ENCODE data around the gene ITGB8.

DNA sequence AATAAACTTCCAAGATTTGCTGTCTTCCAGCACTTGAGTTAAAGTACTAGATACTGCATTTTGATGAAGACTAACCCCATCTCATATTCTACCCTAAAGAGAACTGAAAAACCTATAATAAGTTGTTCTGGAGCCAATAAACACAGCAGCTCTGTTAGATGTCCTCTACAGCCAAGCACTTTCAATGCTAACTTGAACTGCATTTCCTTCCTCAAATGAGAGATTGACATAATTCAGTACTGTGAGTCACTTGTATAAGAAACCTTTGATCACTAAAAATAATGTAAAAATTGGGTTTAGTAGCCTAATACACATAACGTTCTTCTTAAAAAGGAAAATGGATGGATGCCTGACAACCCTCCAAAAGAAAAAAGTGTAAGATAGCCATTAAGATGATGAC, 81.3 kb downstream of the ITGB8 start:
- TF ChIP-seq, protein P1, sequence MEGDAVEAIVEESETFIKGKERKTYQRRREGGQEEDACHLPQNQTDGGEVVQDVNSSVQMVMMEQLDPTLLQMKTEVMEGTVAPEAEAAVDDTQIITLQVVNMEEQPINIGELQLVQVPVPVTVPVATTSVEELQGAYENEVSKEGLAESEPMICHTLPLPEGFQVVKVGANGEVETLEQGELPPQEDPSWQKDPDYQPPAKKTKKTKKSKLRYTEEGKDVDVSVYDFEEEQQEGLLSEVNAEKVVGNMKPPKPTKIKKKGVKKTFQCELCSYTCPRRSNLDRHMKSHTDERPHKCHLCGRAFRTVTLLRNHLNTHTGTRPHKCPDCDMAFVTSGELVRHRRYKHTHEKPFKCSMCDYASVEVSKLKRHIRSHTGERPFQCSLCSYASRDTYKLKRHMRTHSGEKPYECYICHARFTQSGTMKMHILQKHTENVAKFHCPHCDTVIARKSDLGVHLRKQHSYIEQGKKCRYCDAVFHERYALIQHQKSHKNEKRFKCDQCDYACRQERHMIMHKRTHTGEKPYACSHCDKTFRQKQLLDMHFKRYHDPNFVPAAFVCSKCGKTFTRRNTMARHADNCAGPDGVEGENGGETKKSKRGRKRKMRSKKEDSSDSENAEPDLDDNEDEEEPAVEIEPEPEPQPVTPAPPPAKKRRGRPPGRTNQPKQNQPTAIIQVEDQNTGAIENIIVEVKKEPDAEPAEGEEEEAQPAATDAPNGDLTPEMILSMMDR (IDR thresholded peaks at IDR 0.05; ENCODE audit: poor library complexity, severe bottlenecking), result no peak
- no peak for TF ChIP-seq POLR2AphosphoS5 (IDR thresholded peaks at IDR 0.05)
- TF ChIP-seq EZH2 (IDR thresholded peaks at IDR 0.05; ENCODE audit: borderline replicate concordance, insufficient read depth, low read length, poor library complexity, severe bottlenecking), result no peak
- TF ChIP-seq, protein P2, sequence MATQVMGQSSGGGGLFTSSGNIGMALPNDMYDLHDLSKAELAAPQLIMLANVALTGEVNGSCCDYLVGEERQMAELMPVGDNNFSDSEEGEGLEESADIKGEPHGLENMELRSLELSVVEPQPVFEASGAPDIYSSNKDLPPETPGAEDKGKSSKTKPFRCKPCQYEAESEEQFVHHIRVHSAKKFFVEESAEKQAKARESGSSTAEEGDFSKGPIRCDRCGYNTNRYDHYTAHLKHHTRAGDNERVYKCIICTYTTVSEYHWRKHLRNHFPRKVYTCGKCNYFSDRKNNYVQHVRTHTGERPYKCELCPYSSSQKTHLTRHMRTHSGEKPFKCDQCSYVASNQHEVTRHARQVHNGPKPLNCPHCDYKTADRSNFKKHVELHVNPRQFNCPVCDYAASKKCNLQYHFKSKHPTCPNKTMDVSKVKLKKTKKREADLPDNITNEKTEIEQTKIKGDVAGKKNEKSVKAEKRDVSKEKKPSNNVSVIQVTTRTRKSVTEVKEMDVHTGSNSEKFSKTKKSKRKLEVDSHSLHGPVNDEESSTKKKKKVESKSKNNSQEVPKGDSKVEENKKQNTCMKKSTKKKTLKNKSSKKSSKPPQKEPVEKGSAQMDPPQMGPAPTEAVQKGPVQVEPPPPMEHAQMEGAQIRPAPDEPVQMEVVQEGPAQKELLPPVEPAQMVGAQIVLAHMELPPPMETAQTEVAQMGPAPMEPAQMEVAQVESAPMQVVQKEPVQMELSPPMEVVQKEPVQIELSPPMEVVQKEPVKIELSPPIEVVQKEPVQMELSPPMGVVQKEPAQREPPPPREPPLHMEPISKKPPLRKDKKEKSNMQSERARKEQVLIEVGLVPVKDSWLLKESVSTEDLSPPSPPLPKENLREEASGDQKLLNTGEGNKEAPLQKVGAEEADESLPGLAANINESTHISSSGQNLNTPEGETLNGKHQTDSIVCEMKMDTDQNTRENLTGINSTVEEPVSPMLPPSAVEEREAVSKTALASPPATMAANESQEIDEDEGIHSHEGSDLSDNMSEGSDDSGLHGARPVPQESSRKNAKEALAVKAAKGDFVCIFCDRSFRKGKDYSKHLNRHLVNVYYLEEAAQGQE (IDR thresholded peaks at IDR 0.05; ENCODE audit: borderline replicate concordance), result no peak
- TF ChIP-seq EP300 (conservative IDR thresholded peaks at IDR 0.05; ENCODE audit: poor library complexity, severe bottlenecking), result no peak
- TF ChIP-seq MXI1 (conservative IDR thresholded peaks at IDR 0.05; ENCODE audit: poor library complexity, severe bottlenecking), result no peak
- no peak for TF ChIP-seq RAD21 (conservative IDR thresholded peaks at IDR 0.05)
